ENCODE data around the gene FBLN1.

Gene FBLN1

GRCh38 chr22:45574069-45574703 lies 71.5 kb downstream of the FBLN1 start:
- H3K36me3 ChIP-seq (ENCODE audit: control insufficient read depth in 2 of 2, insufficient read depth in 1 of 2, low read length in 2 of 2), result no peaks in the 10 kb centered on the region
- CTCF ChIA-PET, result interaction anchor here (0.6 to 0.7 kb wide), 4 partner anchors 36 to 362 kb away, joined by 3 read pairs; no protein-coding TSS in a partner anchor
- TF ChIP-seq ZBTB11 (tag by site-specific recombination; conservative IDR thresholded peaks at IDR 0.05; ENCODE audit: low read depth) (no peak), EGR2 (tag by site-specific recombination; IDR thresholded peaks at IDR 0.05; ENCODE audit: low read depth) (peak; percentile 64; the same call in 1 of the 2 replicates)
- POLR2A ChIA-PET, result no interaction called here
- no peaks in the 10 kb centered on the region for H3K4me1 ChIP-seq (ENCODE audit: control insufficient read depth, insufficient read depth, low read length)
- no peak overlapping the region for H3K27ac ChIP-seq (ENCODE audit: extremely low read depth, low read depth, low read length)
- no peak overlapping the region for H3K4me3 ChIP-seq (ENCODE audit: low read depth, low read length)
- no peaks in the 10 kb centered on the region for H3K9me3 ChIP-seq (ENCODE audit: control insufficient read depth, insufficient read depth, low read depth, low read length)

GRCh38 chr22:45575173-45575572 lies 72.5 kb downstream of the FBLN1 start:
- no peak overlapping the region for H3K4me3 ChIP-seq (ENCODE audit: low read depth, low read length)
- CTCF ChIA-PET, result no interaction called here
- H3K27ac ChIP-seq (ENCODE audit: extremely low read depth, low read depth, low read length), result no peak overlapping the region
- no peak for TF ChIP-seq MYNN (tag by site-specific recombination; IDR thresholded peaks at IDR 0.05; ENCODE audit: borderline replicate concordance)
- peak; percentile 44 for TF ChIP-seq ZFHX2 (tag by site-specific recombination; conservative IDR thresholded peaks at IDR 0.05)
- no peak for TF ChIP-seq KLF9 (tag by site-specific recombination; IDR thresholded peaks at IDR 0.05; ENCODE audit: low read depth)
- TF ChIP-seq ZSCAN5A (tag by site-specific recombination; IDR thresholded peaks at IDR 0.05), result no peak
- no peak for TF ChIP-seq TRIM28 (IDR thresholded peaks at IDR 0.05; ENCODE audit: borderline replicate concordance, low read length)
- TF ChIP-seq ZNF660 (tag by site-specific recombination; IDR thresholded peaks at IDR 0.05), result no peak
- TF ChIP-seq SCRT2 (tag by site-specific recombination; IDR thresholded peaks at IDR 0.05), result no peak
- no peak for TF ChIP-seq ZNF48 (tag by site-specific recombination; IDR thresholded peaks at IDR 0.05)
- TF ChIP-seq ZNF433 (tag by site-specific recombination; IDR thresholded peaks at IDR 0.05; ENCODE audit: low read depth), result no peak
- no peak for TF ChIP-seq YY1 (tag by site-specific recombination; IDR thresholded peaks at IDR 0.05)
- no peak for TF ChIP-seq ZNF645 (tag by site-specific recombination; IDR thresholded peaks at IDR 0.05)
- TF ChIP-seq ZNF510 (tag by site-specific recombination; IDR thresholded peaks at IDR 0.05; ENCODE audit: insufficient replicate concordance), result no peak
- TF ChIP-seq EGR2 (tag by site-specific recombination; IDR thresholded peaks at IDR 0.05; ENCODE audit: low read depth), result peak; percentile 52; the same call in 1 of the 2 replicates
- TF ChIP-seq KLF10 (tag by site-specific recombination; IDR thresholded peaks at IDR 0.05), result no peak
- no peak for TF ChIP-seq YY2 (tag by site-specific recombination; IDR thresholded peaks at IDR 0.05)
- TF ChIP-seq ZEB2 (tag by site-specific recombination; IDR thresholded peaks at IDR 0.05), result no peak
- no peaks in the 10 kb centered on the region for H3K9me3 ChIP-seq (ENCODE audit: control insufficient read depth, insufficient read depth, low read depth, low read length)
- H3K4me1 ChIP-seq (ENCODE audit: control insufficient read depth, insufficient read depth, low read length), result no peaks in the 10 kb centered on the region
- POLR2A ChIA-PET, result no interaction called here
- H3K36me3 ChIP-seq (ENCODE audit: control insufficient read depth in 2 of 2, insufficient read depth in 1 of 2, low read length in 2 of 2), result peaks cover 0 to 4% of the 10 kb centered on the region in 2 experiments; a peak in 1 of 3 replicates

All from HEK293 (cell line).